ENCODE results near the gene LARP6. TPM values are rescaled to one million over a fixed set of nuclear protein-coding genes. Genes with fewer than 3 reads are reported as not detected.

The LARP6 gene
- total and polyA plus RNA-seq, 4 donors, result 0.89 to 2.9 (median 1.5) TPM

- 86% methylated on average over 8 of the region's 8 CpGs for WGBS
- Histone ChIP-seq H3K9me3 (ENCODE audit: control insufficient read depth in 4 of 4, low read length in 3 of 4) (no peaks in the 10 kb centered on the region), H3K4me3 (ENCODE audit: low read depth in 1 of 3, low read length in 3 of 3) (no peak overlapping the region), H3K36me3 (ENCODE audit: control insufficient read depth in 4 of 4, insufficient read depth in 3 of 4, low read depth in 1 of 4, low read length in 3 of 4) (no peaks in the 10 kb centered on the region), H3K4me1 (ENCODE audit: control insufficient read depth in 4 of 4, insufficient read depth in 4 of 4, low read length in 3 of 4) (peaks cover 5 to 24% (median 13%) of the 10 kb centered on the region in 4 donors), H3K9ac (ENCODE audit: low read depth in 1 of 2, low read length in 2 of 2) (no peak overlapping the region), H3K27ac (ENCODE audit: low read depth in 1 of 2, low read length in 2 of 2) (no peak overlapping the region), H3K27me3 (ENCODE audit: control insufficient read depth in 4 of 4, insufficient read depth in 4 of 4, low read length in 3 of 4) (no peaks in the 10 kb centered on the region)
- no peak for DNase-seq (ENCODE audit: low spot score)
- TF ChIP-seq RXRA (IDR thresholded peaks at IDR 0.05), result no peak
These were observed 28.1 kb downstream of the LARP6 start for GRCh38 chr15:70825841-70826240.

GRCh38 chr15:70823196-70823595, 30.8 kb downstream of the LARP6 start:
- DNase-seq (ENCODE audit: low spot score), result no peak
- Histone ChIP-seq H3K27ac (ENCODE audit: low read depth in 1 of 2, low read length in 2 of 2) (no peak overlapping the region), H3K27me3 (ENCODE audit: control insufficient read depth in 4 of 4, insufficient read depth in 4 of 4, low read length in 3 of 4) (no peaks in the 10 kb centered on the region), H3K36me3 (ENCODE audit: control insufficient read depth in 4 of 4, insufficient read depth in 3 of 4, low read depth in 1 of 4, low read length in 3 of 4) (no peaks in the 10 kb centered on the region), H3K9me3 (ENCODE audit: control insufficient read depth in 4 of 4, low read length in 3 of 4) (no peaks in the 10 kb centered on the region), H3K4me1 (ENCODE audit: control insufficient read depth in 4 of 4, insufficient read depth in 4 of 4, low read length in 3 of 4) (peaks cover 0 to 9% (median 3%) of the 10 kb centered on the region in 4 donors), H3K9ac (ENCODE audit: low read depth in 1 of 2, low read length in 2 of 2) (no peak overlapping the region), H3K4me3 (ENCODE audit: low read depth in 1 of 3, low read length in 3 of 3) (no peak overlapping the region)
- TF ChIP-seq TAF1 (conservative IDR thresholded peaks at IDR 0.05), result no peak
- TF ChIP-seq YY1 (IDR thresholded peaks at IDR 0.05), result no peak
- TF ChIP-seq FOXA2 (IDR thresholded peaks at IDR 0.05), result no peak
- 68% methylated on average over 5 of the region's 5 CpGs for WGBS

GRCh38 chr15:70820214-70820613, 33.7 kb downstream of the LARP6 start:
- no peaks in the 10 kb centered on the region for H3K9me3 ChIP-seq (ENCODE audit: control insufficient read depth in 4 of 4, low read length in 3 of 4)
- H3K9ac ChIP-seq (ENCODE audit: low read depth in 1 of 2, low read length in 2 of 2), result no peak overlapping the region
- H3K36me3 ChIP-seq (ENCODE audit: control insufficient read depth in 4 of 4, insufficient read depth in 3 of 4, low read depth in 1 of 4, low read length in 3 of 4), result no peaks in the 10 kb centered on the region
- DNase-seq (ENCODE audit: low spot score), result no peak
- H3K27me3 ChIP-seq (ENCODE audit: control insufficient read depth in 4 of 4, insufficient read depth in 4 of 4, low read length in 3 of 4), result no peaks in the 10 kb centered on the region
- peaks cover 0 to 3% (median under 1%) of the 10 kb centered on the region in 4 donors for H3K4me1 ChIP-seq (ENCODE audit: control insufficient read depth in 4 of 4, insufficient read depth in 4 of 4, low read length in 3 of 4)
- no peak for TF ChIP-seq MAX (IDR thresholded peaks at IDR 0.05)
- no peak for TF ChIP-seq JUND (IDR thresholded peaks at IDR 0.05)
- TF ChIP-seq ATF3 (IDR thresholded peaks at IDR 0.05), result no peak
- TF ChIP-seq REST (IDR thresholded peaks at IDR 0.05), result no peak
- TF ChIP-seq FOXA2 (IDR thresholded peaks at IDR 0.05), result no peak
- TF ChIP-seq HNF4A (conservative IDR thresholded peaks at IDR 0.05), result no peak
- no peak for TF ChIP-seq HNF4G (IDR thresholded peaks at IDR 0.05)
- TF ChIP-seq RXRA (IDR thresholded peaks at IDR 0.05), result no peak
- TF ChIP-seq CTCF (IDR thresholded peaks at IDR 0.05; ENCODE audit: low read depth, low read length, missing input control), result no peak
- TF ChIP-seq ZBTB33 (IDR thresholded peaks at IDR 0.05), result no peak
- no peak for TF ChIP-seq NR2F2 (IDR thresholded peaks at IDR 0.05)
- no peak for TF ChIP-seq FOXA1 (IDR thresholded peaks at IDR 0.05)
- no peak for TF ChIP-seq GABPA (IDR thresholded peaks at IDR 0.05 in 1 of 2, conservative IDR thresholded peaks at IDR 0.05 in 1 of 2)
- no peak for TF ChIP-seq TAF1 (conservative IDR thresholded peaks at IDR 0.05)
- no peak overlapping the region for H3K27ac ChIP-seq (ENCODE audit: low read depth in 1 of 2, low read length in 2 of 2)
- H3K4me3 ChIP-seq (ENCODE audit: low read depth in 1 of 3, low read length in 3 of 3), result no peak overlapping the region
